SK-N-SH (cell line): Measurements from ENCODE around the gene LHPP. TPM values are rescaled to one million over a fixed set of nuclear protein-coding genes. Genes with fewer than 3 reads are reported as not detected.

Experiments used
- CTCF ChIA-PET: fragments of 300-600, 350-600 bp; formaldehyde crosslinking; extraction: SDS; loops from one replicate; lab custom pipeline; 2021; lab: Yijun Ruan, JAX
- POLR2A ChIA-PET: fragments of 350-600 bp; sonication (Branson Sonifier 250); formaldehyde crosslinking; extraction: SDS; loops from one replicate; lab custom pipeline; 2020; ENCODE audit warnings: antibody characterized with exemption, inconsistent platforms; lab: Yijun Ruan, JAX
- DNase-seq: peaks from one replicate; pipeline ENCODE4 v3.0.0; 2012
- H2AFZ ChIP-seq: fragments of 200-600 bp; sonication (generic); 2 replicates; pipeline ENCODE4 v1.8.1; 2016; ENCODE audit warnings: antibody characterized with exemption, mild to moderate bottlenecking, low read depth
- H3F3A ChIP-seq: fragments of 200-600 bp; sonication (generic); replicated peaks from 2 replicates; pipeline ENCODE3; 2016; ENCODE audit warnings: antibody characterized with exemption, mild to moderate bottlenecking; ENCODE audit not compliant: insufficient read depth
- H3K27ac ChIP-seq, 2 experiments: fragments of 200-500 bp in 1 of 2; fragments of 200-600 bp in 1 of 2; sonication (Bioruptor generic) in 1 of 2; sonication (generic), shearing (Covaris generic) in 1 of 2; 2 replicates each; pipeline versions ENCODE4 v1.5.1 to v1.6.1; 2014 to 2016; ENCODE audit warnings: low read depth in 2 of 2, inconsistent platforms in 1 of 2, low read length in 1 of 2, mild to moderate bottlenecking in 1 of 2, mixed read lengths in 1 of 2
- H3K27me3 ChIP-seq: fragments of 200-600 bp; sonication (generic), shearing (Covaris generic); 2 replicates; pipeline ENCODE4 v1.6.1; 2016; ENCODE audit warnings: mixed run types; ENCODE audit not compliant: insufficient read depth
- H3K36me3 ChIP-seq, 2 experiments: fragments of 200-500 bp in 1 of 2; fragments of 200-600 bp in 1 of 2; sonication (Bioruptor generic) in 1 of 2; sonication (generic) in 1 of 2; replicated peaks in 1 of 2; 2 replicates each; pipeline versions ENCODE3 to v1.5.1; 2014 to 2016; ENCODE audit warnings: low read length in 1 of 2, mild to moderate bottlenecking in 1 of 2; ENCODE audit not compliant: insufficient read depth in 2 of 2, control insufficient read depth in 1 of 2
- H3K4me1 ChIP-seq, 2 experiments: fragments of 200-500 bp in 1 of 2; fragments of 200-600 bp in 1 of 2; sonication (Bioruptor generic) in 1 of 2; sonication (generic), shearing (Covaris generic) in 1 of 2; 2 replicates each; pipeline versions ENCODE4 v1.5.1 to v1.6.1; 2014 to 2016; ENCODE audit warnings: low read depth in 1 of 2, low read length in 1 of 2, mixed run types in 1 of 2; ENCODE audit not compliant: insufficient read depth in 2 of 2, control insufficient read depth in 1 of 2
- H3K4me2 ChIP-seq: fragments of 200-600 bp; sonication (generic), shearing (Covaris generic); 2 replicates; pipeline ENCODE4 v1.6.1; 2017; ENCODE audit warnings: mixed run types
- H3K4me3 ChIP-seq, 2 experiments: fragments of 200-500 bp in 1 of 2; fragments of 200-600 bp in 1 of 2; sonication (Bioruptor generic) in 1 of 2; sonication (generic), shearing (Covaris generic) in 1 of 2; 2 replicates each; pipeline versions ENCODE4 v1.5.1 to v1.8.1; 2014 to 2016; ENCODE audit warnings: low read depth in 2 of 2, inconsistent platforms in 1 of 2, low read length in 1 of 2, mild to moderate bottlenecking in 1 of 2, mixed read lengths in 1 of 2, moderate library complexity in 1 of 2
- H3K79me2 ChIP-seq: fragments of 200-600 bp; sonication (generic); 2 replicates; pipeline ENCODE4 v1.8.1; 2017; ENCODE audit warnings: mild to moderate bottlenecking; ENCODE audit not compliant: insufficient read depth
- H3K9ac ChIP-seq: fragments of 200-600 bp; sonication (generic); 2 replicates; pipeline ENCODE4 v1.6.1; 2017; ENCODE audit warnings: mixed run types
- H3K9me2 ChIP-seq: fragments of 200-600 bp; sonication (generic); 2 replicates; pipeline ENCODE4 v1.6.1; 2017; ENCODE audit warnings: mixed run types
- H3K9me3 ChIP-seq: fragments of 200-600 bp; sonication (generic); 2 replicates; pipeline ENCODE4 v1.6.1; 2017; ENCODE audit warnings: mixed run types, mild to moderate bottlenecking, moderate library complexity
- H4K20me1 ChIP-seq: fragments of 200-600 bp; sonication (generic); 2 replicates; pipeline ENCODE4 v1.6.1; 2017; ENCODE audit warnings: mild to moderate bottlenecking, mixed run types; ENCODE audit not compliant: insufficient read depth
- ELF1 ChIP-seq: IDR thresholded peaks from 2 replicates; pipeline ENCODE4 v1.4.0; 2012
- EP300 ChIP-seq, 2 experiments: IDR thresholded peaks; 2 replicates each; pipeline versions ENCODE4 v1.4.0 to v1.6.1; 2012; ENCODE audit warnings: borderline replicate concordance in 1 of 2, low read depth in 1 of 2, low read length in 1 of 2
- FOSL2 ChIP-seq: IDR thresholded peaks from 2 replicates; pipeline ENCODE4 v1.4.0; 2012; ENCODE audit warnings: low read depth, mild to moderate bottlenecking, moderate library complexity, borderline replicate concordance
- FOXJ3 ChIP-seq: sonication (generic); formaldehyde crosslinking; IDR thresholded peaks from 2 replicates; pipeline ENCODE4 v1.5.1; 2020; ENCODE audit warnings: mild to moderate bottlenecking, missing genetic modification reagents
- FOXM1 ChIP-seq: IDR thresholded peaks from 2 replicates; pipeline ENCODE4 v1.4.0; 2012; ENCODE audit warnings: low read depth, mild to moderate bottlenecking
- GABPA ChIP-seq: IDR thresholded peaks from 2 replicates; pipeline ENCODE4 v1.4.0; 2012; ENCODE audit warnings: low read depth, mild to moderate bottlenecking
- GATA2 ChIP-seq: sonication (generic); formaldehyde crosslinking; IDR thresholded peaks from 2 replicates; pipeline ENCODE4 v1.5.0; 2020; ENCODE audit warnings: mild to moderate bottlenecking, missing genetic modification reagents
- JUND ChIP-seq: IDR thresholded peaks from 2 replicates; pipeline ENCODE4 v1.4.0; 2012
- RAD21 ChIP-seq: IDR thresholded peaks from 2 replicates; pipeline ENCODE4 v1.6.1; 2012; ENCODE audit warnings: mild to moderate bottlenecking, low read length
- RFX5 ChIP-seq: IDR thresholded peaks from 2 replicates; pipeline ENCODE4 v1.6.1; 2012; ENCODE audit warnings: mild to moderate bottlenecking, improper control_type of control experiment, low read length
- SMC3 ChIP-seq: IDR thresholded peaks from 2 replicates; pipeline ENCODE4 v1.6.1; 2012; ENCODE audit warnings: low read depth, low read length, improper control_type of control experiment
- TAF1 ChIP-seq: IDR thresholded peaks from 2 replicates; pipeline ENCODE4 v1.6.1; 2012; ENCODE audit warnings: low read depth, mild to moderate bottlenecking, low read length, moderate library complexity, borderline replicate concordance
- TEAD4 ChIP-seq: IDR thresholded peaks from 2 replicates; pipeline ENCODE4 v1.4.0; 2012; ENCODE audit warnings: mild to moderate bottlenecking, borderline replicate concordance; ENCODE audit not compliant: insufficient read depth
- WGBS: methylation state at CpG from one replicate; pipeline ENCODE4 v1.1.6; 2017; ENCODE audit warnings: low lambda C conversion rate; 5-methylcytosine and 5-hydroxymethylcytosine counted together
- polyA plus RNA-seq, 3 experiments: library from polyadenylated mRNA; depleted of rRNA; stranded (reverse); fragments of >200 nt; gene quantifications; 2 replicates each; pipeline ENCODE4 v1.2.3, GENCODE V29; 2012
- TF ChIP-seq, protein P1 (sequence below): IDR thresholded peaks from 2 replicates; pipeline ENCODE4 v1.6.1; 2012; ENCODE audit warnings: mild to moderate bottlenecking, low read depth, low read length, moderate library complexity
- TF ChIP-seq, protein P2 (sequence below): IDR thresholded peaks from 2 replicates; pipeline ENCODE4 v1.4.0; 2012; ENCODE audit warnings: low read depth, borderline replicate concordance
- TF ChIP-seq, protein P3 (sequence below): IDR thresholded peaks from 2 replicates; pipeline ENCODE4; 2012
- TF ChIP-seq, protein P4 (sequence below): fragments of 200-600 bp; sonication (generic); IDR thresholded peaks from 2 replicates; pipeline ENCODE4 v1.6.1; 2017; ENCODE audit warnings: antibody characterized with exemption, mild to moderate bottlenecking, moderate library complexity
- TF ChIP-seq, protein P5 (sequence below): fragments of 150-350 bp; IDR thresholded peaks from 2 replicates; pipeline ENCODE4 v1.6.1; 2017; ENCODE audit warnings: antibody characterized with exemption, low read length, low read depth, borderline replicate concordance
- TF ChIP-seq, protein P6 (sequence below): fragments of 150-350 bp; IDR thresholded peaks from 2 replicates; pipeline ENCODE4 v1.6.1; 2016; ENCODE audit warnings: mild to moderate bottlenecking, low read depth, low read length

The LHPP gene
- polyA plus RNA-seq, 1 of the 3 experiments (the other 2 are of a cell fraction): 29.8 TPM

DNA sequence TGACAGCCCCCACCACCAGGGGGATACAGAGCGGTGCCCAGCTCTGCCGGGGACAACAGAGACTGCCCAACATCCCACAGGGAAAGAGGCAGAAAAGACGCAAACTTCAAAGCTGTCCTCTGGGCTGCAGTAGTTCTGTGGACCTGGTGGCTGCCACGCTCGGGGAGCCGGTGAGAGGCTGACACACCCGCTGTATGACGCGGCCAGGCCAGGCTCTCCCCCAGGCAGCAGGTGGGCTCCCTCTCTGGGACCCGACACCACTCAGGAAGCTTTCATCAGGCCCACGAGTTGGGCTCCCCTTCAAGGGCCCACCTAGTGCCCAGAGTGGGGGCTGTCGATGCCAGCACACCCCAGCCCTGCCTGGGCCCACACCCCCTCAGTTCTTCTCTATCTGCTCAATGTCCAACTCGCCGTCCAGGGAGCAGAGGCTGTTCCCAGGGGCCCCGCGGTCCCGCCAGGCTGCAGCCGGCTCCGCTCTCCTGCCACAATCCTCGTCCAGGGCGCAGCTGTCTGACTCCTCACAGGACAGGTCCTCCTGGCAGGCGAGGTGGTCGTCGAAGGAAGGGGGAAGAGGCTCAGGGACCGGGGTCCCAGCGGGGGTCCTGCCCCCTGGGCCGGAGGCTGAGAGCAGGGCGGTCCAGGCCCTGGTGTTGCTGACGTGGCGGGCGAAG, 161.4 kb downstream of the LHPP start:
- ChIA-PET CTCF (no interaction called here), POLR2A (no interaction called here)
- TF ChIP-seq, protein P1, sequence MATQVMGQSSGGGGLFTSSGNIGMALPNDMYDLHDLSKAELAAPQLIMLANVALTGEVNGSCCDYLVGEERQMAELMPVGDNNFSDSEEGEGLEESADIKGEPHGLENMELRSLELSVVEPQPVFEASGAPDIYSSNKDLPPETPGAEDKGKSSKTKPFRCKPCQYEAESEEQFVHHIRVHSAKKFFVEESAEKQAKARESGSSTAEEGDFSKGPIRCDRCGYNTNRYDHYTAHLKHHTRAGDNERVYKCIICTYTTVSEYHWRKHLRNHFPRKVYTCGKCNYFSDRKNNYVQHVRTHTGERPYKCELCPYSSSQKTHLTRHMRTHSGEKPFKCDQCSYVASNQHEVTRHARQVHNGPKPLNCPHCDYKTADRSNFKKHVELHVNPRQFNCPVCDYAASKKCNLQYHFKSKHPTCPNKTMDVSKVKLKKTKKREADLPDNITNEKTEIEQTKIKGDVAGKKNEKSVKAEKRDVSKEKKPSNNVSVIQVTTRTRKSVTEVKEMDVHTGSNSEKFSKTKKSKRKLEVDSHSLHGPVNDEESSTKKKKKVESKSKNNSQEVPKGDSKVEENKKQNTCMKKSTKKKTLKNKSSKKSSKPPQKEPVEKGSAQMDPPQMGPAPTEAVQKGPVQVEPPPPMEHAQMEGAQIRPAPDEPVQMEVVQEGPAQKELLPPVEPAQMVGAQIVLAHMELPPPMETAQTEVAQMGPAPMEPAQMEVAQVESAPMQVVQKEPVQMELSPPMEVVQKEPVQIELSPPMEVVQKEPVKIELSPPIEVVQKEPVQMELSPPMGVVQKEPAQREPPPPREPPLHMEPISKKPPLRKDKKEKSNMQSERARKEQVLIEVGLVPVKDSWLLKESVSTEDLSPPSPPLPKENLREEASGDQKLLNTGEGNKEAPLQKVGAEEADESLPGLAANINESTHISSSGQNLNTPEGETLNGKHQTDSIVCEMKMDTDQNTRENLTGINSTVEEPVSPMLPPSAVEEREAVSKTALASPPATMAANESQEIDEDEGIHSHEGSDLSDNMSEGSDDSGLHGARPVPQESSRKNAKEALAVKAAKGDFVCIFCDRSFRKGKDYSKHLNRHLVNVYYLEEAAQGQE: no peak
- no peak for TF ChIP-seq SMC3
- TF ChIP-seq TAF1: no peak
- TF ChIP-seq FOSL2: no peak
- TF ChIP-seq ELF1: no peak
- no peak for TF ChIP-seq GABPA
- TF ChIP-seq JUND: no peak
- TF ChIP-seq RFX5: no peak
- TF ChIP-seq, protein P2, sequence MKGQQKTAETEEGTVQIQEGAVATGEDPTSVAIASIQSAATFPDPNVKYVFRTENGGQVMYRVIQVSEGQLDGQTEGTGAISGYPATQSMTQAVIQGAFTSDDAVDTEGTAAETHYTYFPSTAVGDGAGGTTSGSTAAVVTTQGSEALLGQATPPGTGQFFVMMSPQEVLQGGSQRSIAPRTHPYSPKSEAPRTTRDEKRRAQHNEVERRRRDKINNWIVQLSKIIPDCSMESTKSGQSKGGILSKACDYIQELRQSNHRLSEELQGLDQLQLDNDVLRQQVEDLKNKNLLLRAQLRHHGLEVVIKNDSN: no peak
- no peak for TF ChIP-seq FOXJ3 (CRISPR knock-in tag)
- no peak for TF ChIP-seq EP300 (IDR thresholded peaks at IDR 0.05; ENCODE audit: borderline replicate concordance in 1 of 2, low read depth in 1 of 2, low read length in 1 of 2)
- TF ChIP-seq, protein P3, sequence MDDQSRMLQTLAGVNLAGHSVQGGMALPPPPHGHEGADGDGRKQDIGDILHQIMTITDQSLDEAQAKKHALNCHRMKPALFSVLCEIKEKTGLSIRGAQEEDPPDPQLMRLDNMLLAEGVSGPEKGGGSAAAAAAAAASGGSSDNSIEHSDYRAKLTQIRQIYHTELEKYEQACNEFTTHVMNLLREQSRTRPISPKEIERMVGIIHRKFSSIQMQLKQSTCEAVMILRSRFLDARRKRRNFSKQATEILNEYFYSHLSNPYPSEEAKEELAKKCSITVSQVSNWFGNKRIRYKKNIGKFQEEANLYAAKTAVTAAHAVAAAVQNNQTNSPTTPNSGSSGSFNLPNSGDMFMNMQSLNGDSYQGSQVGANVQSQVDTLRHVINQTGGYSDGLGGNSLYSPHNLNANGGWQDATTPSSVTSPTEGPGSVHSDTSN: no peak
- TF ChIP-seq, protein P4, sequence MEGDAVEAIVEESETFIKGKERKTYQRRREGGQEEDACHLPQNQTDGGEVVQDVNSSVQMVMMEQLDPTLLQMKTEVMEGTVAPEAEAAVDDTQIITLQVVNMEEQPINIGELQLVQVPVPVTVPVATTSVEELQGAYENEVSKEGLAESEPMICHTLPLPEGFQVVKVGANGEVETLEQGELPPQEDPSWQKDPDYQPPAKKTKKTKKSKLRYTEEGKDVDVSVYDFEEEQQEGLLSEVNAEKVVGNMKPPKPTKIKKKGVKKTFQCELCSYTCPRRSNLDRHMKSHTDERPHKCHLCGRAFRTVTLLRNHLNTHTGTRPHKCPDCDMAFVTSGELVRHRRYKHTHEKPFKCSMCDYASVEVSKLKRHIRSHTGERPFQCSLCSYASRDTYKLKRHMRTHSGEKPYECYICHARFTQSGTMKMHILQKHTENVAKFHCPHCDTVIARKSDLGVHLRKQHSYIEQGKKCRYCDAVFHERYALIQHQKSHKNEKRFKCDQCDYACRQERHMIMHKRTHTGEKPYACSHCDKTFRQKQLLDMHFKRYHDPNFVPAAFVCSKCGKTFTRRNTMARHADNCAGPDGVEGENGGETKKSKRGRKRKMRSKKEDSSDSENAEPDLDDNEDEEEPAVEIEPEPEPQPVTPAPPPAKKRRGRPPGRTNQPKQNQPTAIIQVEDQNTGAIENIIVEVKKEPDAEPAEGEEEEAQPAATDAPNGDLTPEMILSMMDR: no peak
- TF ChIP-seq, protein P5, sequence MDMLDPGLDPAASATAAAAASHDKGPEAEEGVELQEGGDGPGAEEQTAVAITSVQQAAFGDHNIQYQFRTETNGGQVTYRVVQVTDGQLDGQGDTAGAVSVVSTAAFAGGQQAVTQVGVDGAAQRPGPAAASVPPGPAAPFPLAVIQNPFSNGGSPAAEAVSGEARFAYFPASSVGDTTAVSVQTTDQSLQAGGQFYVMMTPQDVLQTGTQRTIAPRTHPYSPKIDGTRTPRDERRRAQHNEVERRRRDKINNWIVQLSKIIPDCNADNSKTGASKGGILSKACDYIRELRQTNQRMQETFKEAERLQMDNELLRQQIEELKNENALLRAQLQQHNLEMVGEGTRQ: no peak
- TF ChIP-seq TEAD4: no peak
- no peak for TF ChIP-seq RAD21
- TF ChIP-seq GATA2 (CRISPR knock-in tag): no peak
- no peak for TF ChIP-seq FOXM1
- TF ChIP-seq, protein P6, sequence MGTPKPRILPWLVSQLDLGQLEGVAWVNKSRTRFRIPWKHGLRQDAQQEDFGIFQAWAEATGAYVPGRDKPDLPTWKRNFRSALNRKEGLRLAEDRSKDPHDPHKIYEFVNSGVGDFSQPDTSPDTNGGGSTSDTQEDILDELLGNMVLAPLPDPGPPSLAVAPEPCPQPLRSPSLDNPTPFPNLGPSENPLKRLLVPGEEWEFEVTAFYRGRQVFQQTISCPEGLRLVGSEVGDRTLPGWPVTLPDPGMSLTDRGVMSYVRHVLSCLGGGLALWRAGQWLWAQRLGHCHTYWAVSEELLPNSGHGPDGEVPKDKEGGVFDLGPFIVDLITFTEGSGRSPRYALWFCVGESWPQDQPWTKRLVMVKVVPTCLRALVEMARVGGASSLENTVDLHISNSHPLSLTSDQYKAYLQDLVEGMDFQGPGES: no peak
- Histone ChIP-seq H3K9me2 (no peaks in the 10 kb centered on the region), H3K36me3 (peaks cover 0 to 10% of the 10 kb centered on the region in 2 experiments), H3K4me2 (no peak overlapping the region), H3K27ac (no peak overlapping the region), H3K4me1 (peaks cover 0 to 18% of the 10 kb centered on the region in 2 experiments; a peak in 1 of 4 replicates), H3K79me2 (no peaks in the 10 kb centered on the region), H3K27me3 (no peaks in the 10 kb centered on the region), H3F3A (no peaks in the 10 kb centered on the region), H3K9ac (no peak overlapping the region), H4K20me1 (no peaks in the 10 kb centered on the region), H3K9me3 (no peaks in the 10 kb centered on the region), H2AFZ (no peak overlapping the region), H3K4me3 (no peak overlapping the region)
- WGBS: 94% methylated on average over 13 of the region's 31 CpGs
- no peak for DNase-seq
